GM10248 (cell line): ENCODE results near the gene RPRD1B.

Experiments
- CTCF ChIA-PET: fragments of 300-600 bp; sonication (Branson Sonifier 250); formaldehyde crosslinking; extraction: SDS; loops from one replicate; lab custom pipeline; 2021; ENCODE audit warnings: antibody characterized with exemption; lab: Yijun Ruan, JAX
- POLR2A ChIA-PET: fragments of 350-650 bp; sonication (Branson Sonifier 250); formaldehyde crosslinking; extraction: SDS; loops from one replicate; lab custom pipeline; 2020; ENCODE audit warnings: antibody characterized with exemption; lab: Yijun Ruan, JAX
- DNase-seq: peaks from one replicate; pipeline ENCODE4 v3.0.0; 2012; ENCODE audit errors: extremely low spot score
- CTCF ChIP-seq: IDR thresholded peaks from 2 replicates; pipeline ENCODE4 v1.5.1; 2012; ENCODE audit warnings: mild to moderate bottlenecking, low read depth; ENCODE audit errors: extremely low read depth, missing control alignments, control extremely low read depth

RPRD1B gene

GRCh38 chr20:37988306-37988954 is 45.1 kb upstream of the RPRD1B start:
- TF ChIP-seq CTCF = no peak
- no peak for DNase-seq
- CTCF ChIA-PET = interaction anchor here (1.0 to 2.1 kb wide), 4 partner anchors 9 to 424 kb away, joined by 3 to 7 read pairs (median 3); no protein-coding TSS in a partner anchor
- POLR2A ChIA-PET = no interaction called here

GRCh38 chr20:37989601-37990295 is 43.8 kb upstream of the RPRD1B start:
- CTCF ChIA-PET = interaction anchor here (1.0 to 2.1 kb wide), 2 partner anchors 231 to 425 kb away, joined by 3 to 7 read pairs; no protein-coding TSS in a partner anchor

GRCh38 chr20:37990571-37991151 is 42.9 kb upstream of the RPRD1B start:
- TF ChIP-seq CTCF = no peak
- POLR2A ChIA-PET = no interaction called here
- CTCF ChIA-PET = interaction anchor here (5.1 to 5.8 kb wide), 2 partner anchors 16 to 427 kb away, joined by 34 to 54 read pairs; no protein-coding TSS in a partner anchor
- peak; percentile 86 for DNase-seq

More at GRCh38 chr20:37989601-37990295, 43.8 kb upstream of the RPRD1B start:
- POLR2A ChIA-PET = no interaction called here
- TF ChIP-seq CTCF = no peak
- DNase-seq = no peak

- TF ChIP-seq CTCF = no peak
- ChIA-PET POLR2A (interaction anchor here (0.6 kb wide), 1 partner anchor 1418 kb away, joined by 5 read pairs; the partner anchor contains the start of gene TGIF2), CTCF (interaction anchor here (0.9 to 5.8 kb wide), 10 partner anchors 7 to 722 kb away, joined by 3 to 54 read pairs (median 6); no protein-coding TSS in a partner anchor)
- DNase-seq = no peak
Measured at GRCh38 chr20:37991157-37991866, 42.2 kb upstream of the RPRD1B start.

- DNase-seq = no peak
- POLR2A ChIA-PET = interaction anchor here (0.6 kb wide), 1 partner anchor 1419 kb away, joined by 5 read pairs; the partner anchor contains the start of gene TGIF2
- CTCF ChIA-PET = interaction anchor here (0.9 to 5.8 kb wide), 10 partner anchors 8 to 722 kb away, joined by 3 to 54 read pairs (median 6); no protein-coding TSS in a partner anchor
- no peak for TF ChIP-seq CTCF
Measured at GRCh38 chr20:37991908-37992307, 41.6 kb upstream of the RPRD1B start.
